HG03025 (cell line): Measurements from ENCODE around the gene CADM1.

ENCODE experiments used
- ATAC-seq: cut with Tn5 transposase; IDR thresholded peaks from one replicate; pipeline ENCODE4 v1.9.1; 2021; ENCODE audit warnings: mild to moderate bottlenecking, moderate library complexity; ENCODE audit not compliant: unreplicated experiment, low FRiP score

Gene CADM1

GRCh38 chr11:115144014-115144413 lies 360.2 kb downstream of the CADM1 start:
- no peak for ATAC-seq

DNA sequence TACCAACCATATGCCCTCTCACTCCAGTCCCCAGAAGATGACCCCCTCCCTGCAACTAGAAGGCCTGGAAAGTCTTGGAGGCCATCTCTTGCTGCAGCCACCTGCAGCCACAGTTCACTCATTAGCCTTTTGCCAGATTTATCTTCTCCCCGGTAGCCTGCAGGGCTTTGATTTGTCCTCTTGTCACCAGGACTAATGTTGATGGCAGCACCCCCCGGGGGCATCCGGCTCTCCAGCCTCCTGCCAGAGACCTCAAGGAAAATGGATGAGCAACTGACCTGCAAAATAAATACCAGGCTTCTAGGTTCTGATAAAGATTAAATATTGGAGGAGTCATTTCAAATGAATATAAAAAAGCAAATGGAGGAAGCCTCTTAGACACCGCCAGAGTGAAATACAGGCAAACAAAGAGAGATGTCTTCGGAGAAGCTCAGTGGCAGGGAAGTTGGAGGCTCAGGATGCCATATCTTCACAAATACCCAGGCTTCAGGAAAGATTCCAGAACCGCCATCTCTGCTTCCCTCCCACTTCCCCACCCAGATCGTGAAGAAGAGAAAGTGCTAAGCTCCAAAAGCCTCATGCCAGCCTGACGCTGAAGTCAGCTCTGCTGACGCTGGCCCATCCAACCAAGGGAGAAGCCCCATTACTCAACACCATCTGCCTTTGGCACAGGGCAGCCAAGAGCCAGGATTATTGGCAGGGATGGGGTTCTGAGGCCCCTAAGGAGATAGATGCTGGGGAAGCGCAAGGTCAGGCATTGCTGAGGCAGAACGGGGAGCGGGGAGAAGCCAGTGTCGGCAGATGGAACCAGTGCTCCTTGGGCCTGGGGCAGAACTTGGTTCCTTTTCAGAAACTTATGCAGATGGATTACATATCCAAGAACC lies 362.7 kb downstream of the CADM1 start:
- no peak for ATAC-seq

DNA sequence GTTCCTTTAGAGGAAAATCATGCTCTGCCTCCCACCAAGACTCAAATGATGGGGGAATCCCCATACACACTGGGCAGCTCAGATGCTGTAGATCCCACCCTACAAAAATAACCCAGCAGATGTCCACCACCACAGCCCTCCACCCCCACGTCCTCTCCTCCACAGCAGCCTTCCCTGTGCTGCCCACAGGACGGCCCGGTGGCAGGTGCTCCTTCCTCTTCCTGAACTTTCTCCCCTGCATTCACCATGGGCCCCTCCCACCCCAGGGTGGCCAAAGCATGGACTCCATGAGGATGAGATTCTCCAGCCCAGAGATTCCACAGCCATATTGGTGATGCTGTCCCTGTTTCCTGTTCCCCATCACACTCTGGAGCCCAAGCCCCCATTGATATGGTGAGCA lies 368.3 kb downstream of the CADM1 start:
- no peak for ATAC-seq

DNA sequence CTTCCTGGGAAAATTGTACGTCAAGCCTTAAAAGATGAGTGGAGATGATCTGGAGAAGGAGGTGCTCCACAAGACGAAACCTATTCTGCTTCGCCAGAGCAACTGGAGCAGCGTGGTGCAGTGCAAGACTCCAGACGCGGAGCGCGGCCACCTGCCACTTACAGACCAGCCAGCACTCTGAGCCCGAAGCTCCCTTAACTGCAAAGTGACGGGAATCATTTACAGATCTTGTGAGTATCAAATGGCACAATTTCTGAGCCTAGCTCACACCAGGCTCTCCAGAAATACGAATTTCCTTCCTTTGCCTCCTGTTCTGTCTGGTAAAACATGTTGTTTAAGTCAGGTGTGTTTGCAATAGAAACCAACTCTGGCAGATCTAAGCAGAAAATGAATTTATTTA lies 369.3 kb downstream of the CADM1 start:
- ATAC-seq = no peak

DNA sequence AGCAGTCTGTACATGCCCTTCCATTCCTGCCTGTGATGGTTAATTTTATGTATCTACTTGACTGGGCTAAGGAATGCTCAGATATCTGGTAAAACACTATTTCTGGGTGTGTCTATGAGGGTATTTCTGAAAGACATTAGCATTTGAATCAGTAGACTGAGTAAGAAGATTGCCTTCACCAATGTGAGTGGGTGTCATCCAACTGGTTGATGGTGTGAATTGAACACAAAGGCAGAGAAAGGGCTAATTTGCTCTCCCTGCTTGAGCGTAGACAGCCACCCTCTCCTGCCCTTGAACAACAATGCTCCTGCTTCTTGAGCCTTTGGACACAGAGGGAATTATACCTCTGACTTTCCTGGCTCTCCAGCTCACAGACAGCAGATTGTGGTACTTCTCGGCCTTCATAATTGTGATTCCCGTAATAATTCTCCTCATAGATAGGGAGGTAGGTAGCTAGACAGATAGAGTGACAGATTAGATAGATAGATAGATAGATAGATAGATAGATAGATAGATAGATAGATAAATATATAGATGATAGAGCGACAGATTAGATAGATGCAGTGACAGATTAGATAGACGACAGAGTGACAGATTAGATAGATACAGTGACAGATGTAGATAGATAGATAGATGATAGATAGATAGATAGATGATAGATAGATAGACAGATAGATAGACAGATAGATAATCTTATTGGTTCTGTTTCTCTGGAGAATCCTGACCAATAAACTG lies 370.6 kb downstream of the CADM1 start:
- no peak for ATAC-seq

- ATAC-seq = no peak
Measured at GRCh38 chr11:115132436-115133228, 371.6 kb downstream of the CADM1 start.

- no peak for ATAC-seq
Measured at GRCh38 chr11:115129473-115130289, 374.5 kb downstream of the CADM1 start.

DNA sequence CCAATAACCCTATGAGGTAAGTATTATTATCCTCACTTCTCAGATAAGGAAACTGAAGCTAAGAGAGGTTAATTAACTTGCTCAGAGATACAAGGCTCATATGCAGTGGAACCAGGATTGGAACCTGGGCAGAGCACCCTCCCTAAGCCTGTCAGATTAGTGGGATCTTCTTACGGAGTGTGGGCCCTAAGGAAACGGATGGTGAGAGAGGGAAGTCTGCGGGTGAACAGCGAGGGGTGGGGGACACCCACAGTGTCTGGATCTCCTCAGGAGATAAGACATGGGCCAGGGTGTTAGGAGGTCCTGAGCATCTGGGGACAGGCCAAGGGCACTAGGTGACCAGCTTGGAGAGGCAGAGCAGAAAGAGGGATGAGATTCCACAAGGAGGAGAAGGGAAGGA lies 376.0 kb downstream of the CADM1 start:
- no peak for ATAC-seq

GRCh38 chr11:115127790-115128189 lies 376.4 kb downstream of the CADM1 start:
- ATAC-seq = no peak

DNA sequence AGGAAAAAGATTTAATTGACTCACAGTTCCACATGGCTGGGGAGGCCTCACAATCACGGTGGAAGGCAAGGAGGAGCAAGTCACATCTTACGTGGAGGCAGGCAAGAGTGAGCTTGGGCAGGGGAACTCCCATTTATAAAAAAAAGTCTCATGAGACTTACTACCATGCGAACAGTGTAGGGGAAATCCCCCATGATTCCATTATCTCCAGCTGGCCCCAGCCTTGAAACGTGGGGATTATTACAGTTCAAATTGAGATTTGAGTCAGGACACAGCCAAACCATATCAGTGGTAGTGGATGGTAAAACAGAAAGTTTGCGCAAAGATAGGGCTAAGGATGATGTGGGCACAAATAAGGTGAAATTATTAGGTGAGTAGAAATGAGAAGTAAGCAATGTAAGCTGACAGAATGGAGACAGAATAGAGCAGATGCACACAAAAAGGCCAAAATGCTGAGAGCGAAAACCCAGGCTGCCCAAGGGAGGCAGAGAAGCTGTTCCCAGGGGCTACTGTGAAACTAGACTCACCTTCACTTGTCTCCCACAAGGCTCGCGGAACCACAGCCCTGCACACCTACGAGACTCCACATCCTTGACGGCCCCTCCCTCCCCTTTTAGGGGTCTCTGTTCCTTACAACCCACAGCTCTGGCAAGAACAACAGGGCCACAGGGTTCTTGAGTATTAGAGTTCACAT lies 377.6 kb downstream of the CADM1 start:
- no peak for ATAC-seq

DNA sequence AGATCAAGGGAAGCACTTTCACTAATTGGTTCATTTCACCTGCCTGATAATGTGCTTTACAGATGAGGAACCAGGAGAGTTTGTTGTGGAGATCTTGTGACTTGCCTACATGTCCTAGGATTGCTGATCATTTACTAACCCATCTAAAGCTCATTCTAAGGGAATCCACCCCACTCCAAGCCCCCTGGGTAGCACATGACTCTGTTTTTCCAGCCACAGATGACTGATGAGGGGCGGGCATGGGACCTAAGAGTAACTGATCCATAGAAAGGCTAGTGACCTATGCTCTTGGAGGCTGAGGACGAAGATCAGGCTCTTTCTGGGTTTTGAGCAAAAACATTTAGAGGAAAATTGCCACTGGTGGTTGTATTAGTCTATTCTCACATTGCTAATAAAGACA lies 378.1 kb downstream of the CADM1 start:
- no peak for ATAC-seq

DNA sequence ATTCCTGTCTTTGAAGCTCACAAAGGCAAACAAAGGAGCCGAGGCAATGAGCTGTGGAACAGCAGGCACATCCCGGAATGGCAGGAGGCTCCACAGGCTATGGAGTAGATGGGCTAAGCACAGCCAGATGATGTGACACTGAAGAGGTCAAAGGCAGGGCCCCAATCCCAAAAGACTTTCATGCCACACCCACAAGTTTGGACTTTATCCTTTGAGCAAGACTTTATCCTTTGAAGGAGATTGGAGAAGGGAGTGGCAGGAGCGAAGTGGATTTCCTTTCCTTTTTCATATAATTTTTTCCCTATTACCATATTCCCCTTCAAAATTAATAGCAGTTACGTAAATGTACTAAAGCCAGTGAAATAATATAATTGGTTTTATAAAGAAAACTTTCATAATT lies 379.4 kb downstream of the CADM1 start:
- ATAC-seq = no peak

DNA sequence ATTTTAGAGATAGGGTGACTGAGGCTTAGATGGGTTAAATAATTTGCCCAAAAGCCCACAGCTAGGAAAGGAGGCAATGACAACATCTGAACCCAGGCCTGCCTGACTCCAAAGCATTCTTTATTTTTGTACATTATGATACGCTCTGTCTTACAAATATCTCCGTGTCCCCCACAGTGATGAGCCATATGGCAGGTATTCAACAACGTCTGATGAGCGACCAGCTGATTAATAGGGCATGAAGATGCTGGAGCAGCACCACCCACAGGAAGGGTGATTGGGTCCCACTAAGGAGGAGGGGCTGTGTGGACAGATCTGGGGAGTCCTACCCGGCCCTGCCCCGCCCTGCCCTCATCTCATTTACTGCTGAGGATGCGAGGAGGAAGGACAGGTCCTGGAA lies 380.6 kb downstream of the CADM1 start:
- ATAC-seq = no peak

GRCh38 chr11:115122274-115122673 lies 381.9 kb downstream of the CADM1 start:
- no peak for ATAC-seq
